ENCODE results near the gene PSMD13.

Gene PSMD13

DNA sequence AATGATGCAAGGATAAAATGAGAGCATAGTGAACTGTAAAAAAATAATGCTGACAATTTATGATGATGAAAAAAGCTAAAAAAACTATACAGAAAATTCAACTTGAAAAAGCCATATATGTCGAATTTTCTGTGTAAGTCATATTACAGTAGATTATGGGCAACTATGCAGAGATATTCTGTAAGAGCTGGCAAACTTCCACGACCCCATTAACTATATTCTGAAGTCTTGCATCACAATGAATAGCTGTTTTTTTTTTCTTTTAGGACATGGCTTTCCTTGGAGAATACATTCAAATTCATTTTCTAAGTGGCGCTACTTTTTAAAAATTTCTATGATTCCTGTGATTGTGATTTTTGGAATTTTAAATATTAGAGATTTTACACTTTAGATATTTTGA, 18.4 kb downstream of the PSMD13 start:
- no peaks in the 10 kb centered on the region for H3K9me3 ChIP-seq (replicated peaks in 1 of 11)
- no peak overlapping the region for H3K4me3 ChIP-seq
- H3K4me1 ChIP-seq = peaks cover 4 to 14% (median 11%) of the 10 kb centered on the region in 10 experiments; a peak in 16 of 20 replicates
- H4K20me1 ChIP-seq = peaks cover 0 to 34% (median 14%) of the 10 kb centered on the region in 11 experiments; a peak in 10 of 22 replicates
- no peak for TF ChIP-seq Cebpa-rat (IDR thresholded peaks at IDR 0.05)
- H3K9ac ChIP-seq = no peak overlapping the region
- peaks cover 37 to 41% (median 39%) of the 10 kb centered on the region in 11 experiments for H3K36me3 ChIP-seq
- H3K4me2 ChIP-seq = no peak overlapping the region
- no peak overlapping the region for H3K27ac ChIP-seq
- H3K27me3 ChIP-seq = no peaks in the 10 kb centered on the region

DNA sequence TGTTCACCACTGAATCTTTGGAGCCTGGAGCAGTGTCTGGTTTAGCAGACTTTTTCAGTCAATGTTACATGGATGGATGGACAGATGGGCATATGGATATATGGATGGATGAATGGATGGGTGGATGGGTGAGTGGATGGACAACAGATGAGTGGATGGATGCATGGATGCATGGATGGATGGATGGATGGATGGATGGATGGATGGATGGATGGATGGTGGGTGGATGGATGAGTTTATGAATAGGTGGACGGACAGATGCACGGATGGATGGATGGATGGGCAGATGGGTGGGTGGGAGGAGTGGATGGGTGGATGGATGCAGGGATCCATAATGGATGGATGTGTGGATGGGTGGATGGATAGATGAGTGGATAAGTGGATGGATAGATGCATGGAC, 19.0 kb downstream of the PSMD13 start:
- no peak overlapping the region for H3K9ac ChIP-seq
- H3K27ac ChIP-seq = no peak overlapping the region
- peaks cover 0 to 28% (median 10%) of the 10 kb centered on the region in 11 experiments; a peak in 9 of 22 replicates for H4K20me1 ChIP-seq
- H3K27me3 ChIP-seq = no peaks in the 10 kb centered on the region
- peaks cover 4 to 14% (median 9%) of the 10 kb centered on the region in 10 experiments; a peak in 16 of 20 replicates for H3K4me1 ChIP-seq
- no peak overlapping the region for H3K4me2 ChIP-seq
- no peaks in the 10 kb centered on the region for H3K9me3 ChIP-seq (replicated peaks in 1 of 11)
- TF ChIP-seq Cebpa-rat (IDR thresholded peaks at IDR 0.05) = no peak
- peaks cover 31 to 34% (median 33%) of the 10 kb centered on the region in 11 experiments for H3K36me3 ChIP-seq
- no peak overlapping the region for H3K4me3 ChIP-seq

DNA sequence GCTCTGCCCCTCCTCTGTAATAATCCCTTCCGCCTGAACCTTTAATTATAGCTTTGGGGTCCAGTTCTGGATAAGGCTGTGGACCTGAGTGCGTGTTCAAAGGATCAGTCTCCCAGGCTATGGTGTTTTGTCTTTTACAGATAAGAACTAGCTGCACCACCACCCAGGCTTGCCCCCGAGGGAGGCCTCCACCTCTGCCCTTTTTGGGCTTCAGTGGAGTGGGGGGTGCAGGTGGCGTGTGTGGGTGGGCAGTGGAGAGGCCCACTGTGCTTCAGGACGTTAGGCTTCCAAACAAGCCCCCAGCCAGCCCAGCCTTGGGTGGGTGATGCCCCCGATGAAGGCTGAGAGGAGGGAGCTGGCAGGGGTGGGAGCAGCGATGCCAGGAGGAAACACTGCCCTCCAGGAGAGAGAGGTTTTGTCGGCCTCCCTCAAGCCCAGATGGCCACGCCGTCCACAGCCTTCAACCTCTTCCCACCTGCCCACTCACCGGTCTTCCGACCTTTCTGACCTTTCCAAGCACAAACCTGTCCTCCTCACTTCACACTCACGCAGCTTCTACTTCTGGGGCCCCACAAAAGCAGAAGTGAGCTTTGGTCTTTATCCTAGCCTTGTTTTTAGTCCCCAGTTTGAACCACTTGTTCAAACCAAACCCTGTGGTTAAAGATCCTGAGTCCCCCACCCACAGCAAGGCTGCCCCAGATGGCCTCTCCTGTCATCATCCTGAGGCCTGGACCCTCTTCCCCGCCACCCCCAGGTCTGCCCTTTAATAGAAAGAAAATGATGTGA, 20.4 kb downstream of the PSMD13 start:
- peak overlapping the region in 10 of 11 experiments; percentile 4 to 66 (median 24); a peak in 11 of 22 replicates for H3K4me2 ChIP-seq
- peak overlapping the region in 4 of 11 experiments; percentile 7 to 18 (median 12); a peak in 2 of 22 replicates for H3K27ac ChIP-seq
- peaks cover 0 to 7% (median 0%) of the 10 kb centered on the region in 11 experiments; a peak in 3 of 22 replicates for H3K9me3 ChIP-seq (replicated peaks in 1 of 11)
- no peak for TF ChIP-seq Cebpa-rat (IDR thresholded peaks at IDR 0.05)
- peaks cover 0 to 17% (median 4%) of the 10 kb centered on the region in 11 experiments; a peak in 6 of 22 replicates for H4K20me1 ChIP-seq
- peak overlapping the region in 2 of 11 experiments; percentile 24 to 27; a peak in 1 of 22 replicates for H3K9ac ChIP-seq
- peaks cover 4 to 14% (median 9%) of the 10 kb centered on the region in 10 experiments; a peak in 16 of 20 replicates for H3K4me1 ChIP-seq
- H3K4me3 ChIP-seq = no peak overlapping the region
- no peaks in the 10 kb centered on the region for H3K27me3 ChIP-seq
- peaks cover 19 to 21% (median 19%) of the 10 kb centered on the region in 11 experiments for H3K36me3 ChIP-seq

DNA sequence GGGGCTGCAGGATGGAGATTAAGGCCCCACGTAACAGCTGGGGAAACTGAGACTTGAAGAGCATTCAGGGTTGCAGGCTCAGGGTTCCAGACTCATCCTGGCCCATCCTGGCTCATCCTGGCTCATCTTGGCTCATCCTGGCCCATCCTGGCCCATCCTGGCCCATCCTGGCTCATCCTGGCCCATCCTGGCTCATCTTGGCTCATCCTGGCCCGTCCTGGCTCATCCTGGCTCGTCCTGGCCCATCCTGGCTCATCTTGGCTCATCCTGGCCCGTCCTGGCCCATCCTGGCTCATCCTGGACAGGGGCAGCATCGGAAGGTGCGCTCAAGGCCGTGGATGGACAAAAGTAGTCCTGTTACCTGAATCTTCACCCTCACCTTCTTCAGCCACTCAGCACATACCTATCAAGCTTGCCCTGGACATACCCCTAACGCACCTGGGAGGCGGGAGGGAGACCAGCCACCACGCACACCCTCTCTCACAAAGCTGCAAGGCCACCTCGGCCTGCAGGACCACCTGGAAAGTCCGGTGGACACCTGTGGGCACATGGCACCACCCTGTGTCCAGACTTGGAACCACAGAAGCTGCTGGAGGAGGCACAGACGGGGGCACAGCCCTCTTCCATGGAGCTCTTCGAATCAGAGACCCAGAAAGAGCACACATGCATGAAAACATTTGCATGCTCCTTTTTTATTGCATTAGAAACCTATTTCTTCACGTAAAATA, 21.2 kb downstream of the PSMD13 start:
- H3K4me3 ChIP-seq = no peak overlapping the region
- peaks cover 11 to 13% (median 11%) of the 10 kb centered on the region in 11 experiments for H3K36me3 ChIP-seq
- H3K9ac ChIP-seq = no peak overlapping the region
- H4K20me1 ChIP-seq = peaks cover 0 to 9% (median 0%) of the 10 kb centered on the region in 11 experiments; a peak in 3 of 22 replicates
- H3K27ac ChIP-seq = no peak overlapping the region
- peaks cover 4 to 14% (median 9%) of the 10 kb centered on the region in 10 experiments; a peak in 16 of 20 replicates for H3K4me1 ChIP-seq
- H3K27me3 ChIP-seq = no peaks in the 10 kb centered on the region
- peak overlapping the region in 6 of 11 experiments; percentile 7 to 66 (median 38); a peak in 8 of 22 replicates for H3K4me2 ChIP-seq
- H3K9me3 ChIP-seq (replicated peaks in 1 of 11) = peaks cover 0 to 7% (median 0%) of the 10 kb centered on the region in 11 experiments; a peak in 3 of 22 replicates
- no peak for TF ChIP-seq Cebpa-rat (IDR thresholded peaks at IDR 0.05)

DNA sequence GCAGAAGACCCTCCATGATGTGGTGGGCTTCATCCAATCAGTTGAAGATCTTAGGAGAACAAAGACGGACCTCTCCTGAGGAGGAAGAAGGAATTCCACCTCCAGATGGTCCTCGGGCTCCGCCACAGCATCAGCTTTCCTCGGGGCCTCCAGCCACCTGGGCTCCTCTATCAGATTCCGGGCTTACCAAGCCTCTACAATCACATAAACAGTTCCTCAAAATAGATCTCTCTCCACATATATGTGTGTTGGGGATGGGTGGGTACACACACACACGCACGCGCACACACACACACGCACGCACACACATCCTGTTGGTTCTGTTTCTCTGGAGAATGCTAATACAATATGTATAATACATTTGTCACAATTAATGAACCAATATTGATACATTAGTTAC, 22.6 kb downstream of the PSMD13 start:
- Histone ChIP-seq H3K4me3 (no peak overlapping the region), H3K36me3 (no peaks in the 10 kb centered on the region), H3K9me3 (replicated peaks in 1 of 11) (peaks cover 0 to 7% (median 0%) of the 10 kb centered on the region in 11 experiments; a peak in 3 of 22 replicates), H3K4me2 (no peak overlapping the region), H4K20me1 (no peaks in the 10 kb centered on the region; a peak in 1 of 22 replicates), H3K4me1 (peaks cover 4 to 14% (median 9%) of the 10 kb centered on the region in 10 experiments; a peak in 16 of 20 replicates), H3K27ac (no peak overlapping the region), H3K27me3 (no peaks in the 10 kb centered on the region), H3K9ac (no peak overlapping the region)
- no peak for TF ChIP-seq Cebpa-rat (IDR thresholded peaks at IDR 0.05)

DNA sequence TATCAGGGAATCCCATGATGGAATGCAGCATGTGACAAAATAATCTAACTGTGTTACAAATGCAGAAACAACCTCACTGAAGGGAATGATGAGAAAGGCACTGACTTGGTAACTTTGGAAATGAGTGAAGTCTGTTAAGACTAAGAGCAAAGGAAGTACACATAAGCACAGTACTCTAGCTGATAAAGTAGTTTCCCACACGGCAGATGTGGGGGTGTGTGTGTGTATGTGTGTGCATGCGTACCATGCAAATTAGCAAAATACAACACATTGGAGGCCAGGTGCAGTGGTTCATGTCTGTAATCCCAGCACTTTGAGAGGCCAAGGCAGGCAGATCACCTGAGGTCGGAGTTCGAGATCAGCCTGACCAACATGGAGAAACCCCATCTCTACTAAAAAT, 24.8 kb downstream of the PSMD13 start:
- no peaks in the 10 kb centered on the region; a peak in 1 of 22 replicates for H4K20me1 ChIP-seq
- no peak for TF ChIP-seq Cebpa-rat (IDR thresholded peaks at IDR 0.05)
- H3K4me1 ChIP-seq = peaks cover 4 to 14% (median 9%) of the 10 kb centered on the region in 10 experiments; a peak in 16 of 20 replicates
- H3K36me3 ChIP-seq = no peaks in the 10 kb centered on the region; a peak in 1 of 22 replicates
- H3K9ac ChIP-seq = no peak overlapping the region
- H3K4me2 ChIP-seq = no peak overlapping the region
- no peak overlapping the region for H3K4me3 ChIP-seq
- no peaks in the 10 kb centered on the region for H3K27me3 ChIP-seq
- no peak overlapping the region for H3K27ac ChIP-seq
- peaks cover 7 to 16% (median 8%) of the 10 kb centered on the region in 11 experiments; a peak in 20 of 22 replicates for H3K9me3 ChIP-seq (replicated peaks in 1 of 11)

DNA sequence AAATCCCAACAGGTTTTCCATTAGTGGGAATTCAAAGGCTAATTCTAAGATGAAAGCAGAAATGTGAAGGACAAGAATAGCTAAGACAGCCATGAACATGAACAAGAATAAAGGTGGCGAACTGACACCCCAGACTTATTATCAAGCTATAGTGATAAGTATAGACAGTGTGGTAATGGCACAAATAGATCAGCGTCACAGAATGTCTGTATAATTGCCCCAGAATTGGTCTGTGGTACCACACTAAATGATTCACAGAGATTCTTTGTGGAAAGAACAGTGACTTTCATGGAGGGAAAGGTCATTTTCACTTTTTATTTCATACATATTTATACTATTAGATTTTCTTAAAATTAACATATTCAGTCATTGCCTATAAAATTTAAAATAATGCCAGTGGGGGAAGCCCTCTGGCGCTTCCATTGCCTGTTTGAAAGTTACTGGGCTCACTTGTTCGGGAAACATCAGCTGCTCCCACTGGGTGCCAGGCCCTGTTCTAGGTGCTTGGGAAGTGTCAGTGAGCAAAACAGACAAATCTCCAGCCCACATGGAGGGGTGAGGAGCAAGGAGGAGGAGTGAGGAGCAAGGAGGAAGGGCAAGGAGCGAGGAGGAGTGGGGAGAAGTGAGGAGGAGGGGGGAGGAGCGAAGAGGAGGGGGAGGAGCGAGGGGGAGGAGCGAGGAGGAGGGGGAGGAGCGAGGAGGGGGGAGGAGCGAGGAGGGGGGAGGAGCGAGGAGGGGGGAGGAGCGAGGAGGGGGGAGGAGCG, 30.1 kb downstream of the PSMD13 start:
- H3K9ac ChIP-seq = no peak overlapping the region
- H3K36me3 ChIP-seq = no peaks in the 10 kb centered on the region; a peak in 1 of 22 replicates
- H3K9me3 ChIP-seq (replicated peaks in 1 of 11) = peaks cover 7 to 11% (median 8%) of the 10 kb centered on the region in 11 experiments; a peak in 20 of 22 replicates
- no peak overlapping the region for H3K4me3 ChIP-seq
- TF ChIP-seq Cebpa-rat (IDR thresholded peaks at IDR 0.05) = no peak
- H3K27ac ChIP-seq = peak overlapping the region in 7 of 11 experiments; percentile 25 to 60 (median 42); a peak in 10 of 22 replicates
- H3K4me2 ChIP-seq = no peak overlapping the region; a peak in 1 of 22 replicates
- H3K4me1 ChIP-seq = peaks cover 30 to 40% (median 36%) of the 10 kb centered on the region in 10 experiments
- no peaks in the 10 kb centered on the region for H4K20me1 ChIP-seq
- H3K27me3 ChIP-seq = no peaks in the 10 kb centered on the region

DNA sequence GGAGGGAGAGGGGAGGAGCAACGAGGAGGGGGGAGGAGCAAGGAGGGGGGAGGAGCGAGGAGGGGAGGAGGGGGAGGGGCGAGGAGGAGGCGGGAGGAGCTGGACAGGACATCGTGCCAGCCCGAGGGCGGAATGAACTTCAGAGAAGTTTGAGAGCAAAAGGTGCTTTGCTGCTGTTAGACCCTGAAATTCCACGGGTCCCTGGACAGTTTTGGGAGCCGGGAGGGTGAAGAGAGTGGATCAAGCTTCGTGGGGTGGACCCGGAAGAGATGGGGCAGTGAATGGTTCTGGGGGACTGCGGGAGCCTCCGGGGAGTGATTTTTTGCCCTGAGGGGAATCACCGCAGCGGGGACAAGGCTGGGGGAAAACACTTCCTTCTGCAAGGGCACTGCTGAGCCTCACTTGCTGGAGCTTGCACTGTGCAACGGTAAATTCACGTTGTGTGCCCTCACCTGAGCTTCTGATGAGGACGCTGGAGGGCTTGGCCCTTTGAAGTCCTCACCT, 30.8 kb downstream of the PSMD13 start:
- Histone ChIP-seq H3K27ac (peak overlapping the region; percentile 97 to 100 (median 99)), H3K36me3 (no peaks in the 10 kb centered on the region; a peak in 1 of 22 replicates), H3K27me3 (no peaks in the 10 kb centered on the region), H3K4me1 (peaks cover 37 to 47% (median 41%) of the 10 kb centered on the region in 10 experiments), H3K9me3 (replicated peaks in 1 of 11) (peaks cover 7 to 11% (median 8%) of the 10 kb centered on the region in 11 experiments; a peak in 20 of 22 replicates), H4K20me1 (no peaks in the 10 kb centered on the region), H3K4me3 (peak overlapping the region; percentile 53 to 76 (median 66)), H3K4me2 (peak overlapping the region; percentile 82 to 100 (median 98)), H3K9ac (peak overlapping the region; percentile 91 to 99 (median 97))
- no peak for TF ChIP-seq Cebpa-rat (IDR thresholded peaks at IDR 0.05)

Data from BLaER1 treated with 17β-estradiol and CSF1 and Interleukin-3, amounts not matched to agents 10 nM and 100 nM (cell line).